Activated CD4-positive, alpha-beta T cell treated with anti-CD3 and anti-CD28 coated beads, Interleukin-2, amount 50 U/mL, for 48 hours (primary cell): ENCODE data around the gene EPHB1.

Experiments used
- DNase-seq, 2 experiments: peaks; one replicate each; pipeline ENCODE4 v3.0.0-alpha.2; 2020

EPHB1 gene

GRCh38 chr3:134854254-134854653 is 59.2 kb downstream of the EPHB1 start:
- no peak for DNase-seq

DNA sequence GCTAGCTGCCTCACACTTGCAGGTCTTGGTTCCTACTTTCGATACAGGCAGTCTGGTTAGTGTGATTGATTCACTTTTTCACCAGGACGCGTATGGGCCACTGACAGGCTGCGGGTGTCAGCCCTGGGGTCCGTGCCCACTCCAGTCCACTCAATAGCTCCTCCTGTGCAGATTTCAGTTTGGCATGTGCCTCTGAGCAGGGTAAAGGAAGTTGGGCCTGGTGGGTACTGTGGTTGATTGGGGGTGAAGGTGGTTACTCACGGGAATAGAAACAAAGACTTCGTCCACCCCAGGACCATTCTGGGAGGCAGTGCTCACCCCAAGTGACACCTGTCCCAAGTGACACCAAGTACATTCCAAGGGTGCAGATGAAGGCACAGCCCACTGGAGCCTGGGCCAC is 62.3 kb downstream of the EPHB1 start:
- no peak for DNase-seq

- no peak for DNase-seq
Measured at GRCh38 chr3:134857776-134858362, 62.8 kb downstream of the EPHB1 start.

- no peak for DNase-seq
Measured at GRCh38 chr3:134858441-134859035, 63.5 kb downstream of the EPHB1 start.

- no peak for DNase-seq
Measured at GRCh38 chr3:134859341-134859740, 64.3 kb downstream of the EPHB1 start.

GRCh38 chr3:134860141-134860540 is 65.1 kb downstream of the EPHB1 start:
- DNase-seq, result no peak

GRCh38 chr3:134863915-134864314 is 68.9 kb downstream of the EPHB1 start:
- no peak for DNase-seq

GRCh38 chr3:134864636-134865035 is 69.6 kb downstream of the EPHB1 start:
- DNase-seq, result no peak

GRCh38 chr3:134867277-134867676 is 72.2 kb downstream of the EPHB1 start:
- DNase-seq, result no peak

GRCh38 chr3:134869153-134869726 is 74.2 kb downstream of the EPHB1 start:
- DNase-seq, result no peak

DNA sequence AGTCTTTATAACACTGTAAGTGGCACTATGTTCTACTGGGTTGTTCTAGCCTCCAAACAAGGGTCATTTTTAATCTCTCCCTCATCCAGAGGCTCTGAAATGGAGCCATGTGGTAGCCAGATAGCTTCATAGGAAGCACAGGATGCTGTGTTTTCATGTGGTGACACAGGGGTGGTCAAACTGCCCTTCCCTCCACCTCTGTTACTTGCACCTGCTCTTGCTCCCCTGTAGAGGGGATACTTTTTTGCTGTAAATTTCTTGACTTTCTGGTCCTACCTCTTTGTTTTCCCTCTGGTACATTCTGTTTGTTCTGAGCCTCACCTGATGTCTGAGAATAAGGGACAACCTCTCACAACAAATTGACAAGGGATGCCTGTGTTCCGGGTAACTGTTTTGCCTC is 76.8 kb downstream of the EPHB1 start:
- no peak for DNase-seq

DNA sequence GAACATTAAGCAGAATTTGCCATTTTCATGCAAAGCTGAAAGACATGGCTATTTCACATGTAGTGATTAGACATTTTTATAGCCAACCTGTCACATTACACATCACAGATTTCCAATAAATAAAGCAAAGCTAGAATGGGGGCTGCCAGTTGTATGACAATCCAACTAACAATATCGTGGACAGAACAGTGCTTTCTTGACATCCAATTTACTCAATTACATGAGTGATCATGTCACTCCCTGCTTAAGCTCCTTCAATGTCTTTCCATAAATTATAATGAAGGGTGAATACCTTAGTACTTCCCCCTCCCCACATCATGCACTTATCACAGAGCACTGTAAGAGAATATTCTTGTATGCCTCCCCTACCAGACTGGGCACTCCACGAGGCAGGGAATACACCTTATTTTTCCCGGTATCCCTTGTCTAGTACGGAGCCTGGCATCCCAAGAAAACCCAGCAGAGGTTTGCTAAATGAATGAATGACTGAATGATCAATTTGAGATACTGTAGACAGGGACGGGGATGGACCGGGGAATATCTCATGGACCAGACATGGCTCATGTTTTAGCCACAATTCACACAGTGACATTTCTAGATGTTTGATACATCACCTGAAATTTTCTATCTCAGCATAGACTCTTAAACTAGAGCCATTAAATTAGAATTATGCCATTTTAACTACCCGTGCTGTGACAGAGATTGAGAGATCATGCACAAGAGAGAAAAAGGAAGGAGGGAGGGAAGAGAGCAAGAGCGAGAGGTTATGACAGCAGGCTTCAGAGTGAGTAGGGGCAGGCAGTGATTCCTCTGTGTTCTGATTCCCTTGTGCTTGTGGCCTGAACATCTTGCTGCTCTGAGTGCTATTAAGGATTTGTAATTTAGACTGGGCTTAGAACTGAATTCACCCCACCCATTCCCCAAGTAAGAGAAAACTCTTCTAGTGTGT is 77.7 kb downstream of the EPHB1 start:
- no peak for DNase-seq

- DNase-seq, result no peak
Measured at GRCh38 chr3:134873789-134874188, 78.7 kb downstream of the EPHB1 start.

GRCh38 chr3:134874737-134875413 is 79.8 kb downstream of the EPHB1 start:
- DNase-seq, result no peak

- no peak for DNase-seq
Measured at GRCh38 chr3:134876836-134877235, 81.8 kb downstream of the EPHB1 start.

DNA sequence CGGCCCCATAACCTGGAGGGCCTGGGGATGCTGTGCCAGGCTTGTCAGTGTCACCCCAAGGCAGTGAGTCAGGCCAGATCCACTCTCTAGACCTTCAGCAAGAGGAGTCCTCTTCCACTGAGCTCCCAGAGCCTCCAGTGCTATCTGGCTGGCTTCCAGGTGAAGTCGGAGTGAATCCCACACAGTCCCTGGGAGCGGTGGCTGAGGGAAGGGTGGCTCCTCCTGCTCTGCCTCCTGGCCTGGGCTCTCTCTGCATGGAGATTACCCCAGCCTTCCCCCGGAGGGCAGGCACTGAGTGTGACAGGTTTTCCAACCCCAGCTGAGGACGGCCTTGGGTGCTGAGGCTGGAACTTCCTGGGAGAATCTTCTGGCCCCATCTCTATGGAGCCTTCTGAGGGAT is 82.7 kb downstream of the EPHB1 start:
- DNase-seq, result no peak

GRCh38 chr3:134879990-134880389 is 84.9 kb downstream of the EPHB1 start:
- DNase-seq, result no peak

DNA sequence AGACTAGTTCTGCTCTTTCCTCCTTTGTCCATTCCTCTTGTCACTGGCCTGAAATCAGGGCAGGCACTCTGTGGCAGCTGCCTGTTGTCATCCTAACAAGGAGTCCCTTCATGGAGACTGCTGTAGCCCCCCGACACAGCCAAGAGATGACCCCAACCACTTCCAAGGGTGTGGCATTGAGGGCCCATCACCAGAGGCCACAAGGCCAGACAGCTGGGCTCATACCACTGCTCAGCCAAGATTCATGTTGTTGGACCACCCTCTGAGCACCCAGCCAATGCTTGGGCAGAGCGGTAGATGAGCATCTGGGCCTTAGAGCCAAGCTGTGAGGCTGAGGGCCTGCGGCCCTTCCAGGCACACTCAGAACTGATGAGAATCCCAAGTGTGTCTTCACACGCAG is 85.4 kb downstream of the EPHB1 start:
- no peak for DNase-seq

GRCh38 chr3:134881305-134881704 is 86.2 kb downstream of the EPHB1 start:
- no peak for DNase-seq

- no peak for DNase-seq
Measured at GRCh38 chr3:134883697-134884385, 88.8 kb downstream of the EPHB1 start.

DNA sequence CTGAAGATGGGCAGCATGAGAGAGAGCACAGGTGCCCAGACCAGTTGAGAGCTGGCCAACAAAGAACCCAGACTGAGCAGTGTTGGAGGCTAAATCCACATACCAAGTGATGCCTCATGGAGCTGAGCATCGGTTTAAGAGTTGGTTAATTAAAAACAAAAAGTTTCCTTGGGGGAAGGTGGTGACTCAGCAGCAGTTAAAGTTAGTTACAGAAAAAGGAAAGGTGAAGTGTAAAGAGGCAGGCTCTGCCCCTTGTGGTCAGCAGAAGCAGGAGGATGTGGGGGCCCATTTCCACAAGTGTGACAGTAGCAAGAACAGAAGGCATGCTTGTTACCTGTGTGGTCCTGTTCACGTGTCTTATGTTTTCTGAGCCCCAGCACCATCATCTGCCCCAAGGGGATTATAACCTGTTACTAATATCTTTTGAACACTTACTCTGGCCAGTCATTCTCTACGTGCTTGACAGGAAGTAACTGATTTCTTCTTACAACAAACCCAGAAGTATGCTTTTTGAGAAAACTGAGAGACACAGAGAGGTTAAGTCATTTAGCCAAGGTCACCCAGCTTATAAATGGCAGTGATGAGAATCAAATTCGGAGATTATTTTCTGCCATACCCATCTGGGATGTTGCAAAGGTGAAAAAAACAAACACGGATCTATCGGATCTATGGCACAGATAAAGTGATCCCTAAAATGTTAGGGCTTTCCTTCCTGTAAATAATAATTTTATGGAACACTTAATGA is 91.0 kb downstream of the EPHB1 start:
- no peak for DNase-seq

GRCh38 chr3:134886991-134887390 is 91.9 kb downstream of the EPHB1 start:
- DNase-seq, result no peak
